Measurements from ENCODE around the gene TMEM242.

TMEM242 gene

DNA sequence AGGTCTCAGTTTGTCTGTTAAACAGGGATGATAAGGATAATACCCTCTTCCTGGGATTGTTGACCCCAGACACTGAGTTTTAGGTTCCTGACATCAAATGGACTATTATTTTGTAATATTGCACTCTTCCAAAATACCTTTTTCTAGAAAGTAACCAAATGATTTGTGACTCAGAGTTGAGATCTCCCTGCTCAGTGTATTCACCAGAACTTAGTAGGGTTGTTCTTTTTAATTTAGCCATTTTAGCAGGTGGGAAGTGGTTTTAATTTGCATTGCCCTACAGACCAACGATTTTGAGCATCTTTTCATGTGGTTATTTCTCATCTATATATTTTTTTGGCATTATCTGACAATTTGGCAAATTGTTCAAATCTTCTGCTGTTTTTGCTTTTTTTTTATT, 75.1 kb downstream of the TMEM242 start:
- DNase-seq (ENCODE audit: low read depth): no peak

DNA sequence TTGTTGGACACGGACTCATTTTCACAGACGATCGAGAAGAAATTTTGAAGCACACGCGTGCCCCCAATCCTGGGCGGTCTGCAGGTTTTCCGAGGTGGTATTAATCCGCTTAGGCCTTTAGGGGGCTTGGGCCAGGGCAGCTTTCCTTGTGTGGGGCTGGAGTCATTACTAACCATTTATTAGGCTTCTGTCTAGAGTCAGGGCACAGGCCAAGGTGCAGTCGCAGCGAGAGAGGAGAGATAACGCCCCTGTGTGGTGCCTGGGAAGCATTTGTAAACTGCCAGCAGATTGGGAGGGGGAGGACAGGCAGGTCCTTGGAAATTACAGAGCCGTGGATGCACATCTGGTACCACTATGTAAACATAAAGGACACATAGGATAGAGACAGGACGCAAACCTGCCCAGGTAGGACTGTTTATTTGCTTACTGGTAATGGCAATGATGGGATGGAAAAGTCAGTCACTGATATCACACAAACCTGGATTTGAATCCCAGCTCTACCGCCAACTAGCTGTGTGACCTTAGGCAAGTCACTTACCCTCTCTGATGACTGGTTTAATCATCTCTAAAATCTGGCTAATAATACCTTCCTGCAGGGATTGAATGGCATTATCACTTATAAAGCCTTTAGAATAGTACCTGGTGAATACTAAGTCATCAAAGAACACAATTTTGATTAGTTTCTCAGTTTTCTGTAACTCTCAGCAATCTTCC, 76.4 kb downstream of the TMEM242 start:
- DNase-seq (ENCODE audit: low read depth): no peak

DNA sequence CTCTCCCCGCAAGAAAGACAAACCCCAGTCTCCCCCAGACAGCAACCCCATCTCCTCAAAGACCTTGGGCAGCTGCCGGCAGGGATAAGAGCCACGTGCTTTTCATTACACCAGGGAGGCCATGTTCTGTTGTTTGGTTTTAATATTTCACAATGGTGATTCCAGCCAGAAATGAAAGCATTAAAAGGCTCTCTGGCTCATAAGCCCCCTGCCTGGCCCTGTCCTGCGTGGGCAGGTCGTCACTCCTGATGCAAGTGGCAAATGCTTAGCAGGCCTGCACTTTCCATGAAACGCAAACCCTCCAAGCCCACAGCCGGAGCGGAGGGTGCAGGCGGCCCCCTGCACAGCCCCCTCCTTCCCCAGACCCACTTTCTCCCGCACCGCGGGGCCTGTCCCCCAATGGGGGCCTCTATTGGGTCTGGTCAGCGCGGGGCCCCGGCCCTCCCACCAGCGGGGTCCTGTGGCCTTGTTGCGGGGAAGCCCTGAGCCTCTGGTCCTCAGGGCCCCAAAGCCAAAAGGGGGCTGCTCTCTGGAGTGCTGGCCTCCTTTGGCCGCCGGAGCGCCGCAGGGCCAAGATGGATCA, 77.2 kb downstream of the TMEM242 start:
- DNase-seq (ENCODE audit: low read depth): no peak

DNA sequence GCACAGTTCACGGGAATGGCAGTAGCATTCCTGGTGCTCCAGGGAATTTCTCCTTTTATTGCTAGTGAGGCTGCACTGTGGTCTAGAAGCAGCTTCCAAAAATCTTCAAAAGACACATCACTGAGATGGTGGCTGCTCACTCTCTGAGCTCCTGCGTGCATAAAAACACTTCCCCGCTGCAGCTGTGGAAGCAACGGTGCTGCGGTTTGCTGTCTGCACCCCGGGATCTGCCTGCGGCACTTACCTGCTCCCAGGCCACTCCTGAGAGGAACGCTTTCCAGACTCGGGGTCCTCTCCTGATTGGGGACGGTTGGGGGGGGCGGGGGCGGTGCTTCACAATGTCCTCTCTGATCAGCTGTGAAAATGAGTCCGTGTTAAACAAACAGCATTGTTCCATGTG, 77.9 kb downstream of the TMEM242 start:
- DNase-seq (ENCODE audit: low read depth): no peak

DNA sequence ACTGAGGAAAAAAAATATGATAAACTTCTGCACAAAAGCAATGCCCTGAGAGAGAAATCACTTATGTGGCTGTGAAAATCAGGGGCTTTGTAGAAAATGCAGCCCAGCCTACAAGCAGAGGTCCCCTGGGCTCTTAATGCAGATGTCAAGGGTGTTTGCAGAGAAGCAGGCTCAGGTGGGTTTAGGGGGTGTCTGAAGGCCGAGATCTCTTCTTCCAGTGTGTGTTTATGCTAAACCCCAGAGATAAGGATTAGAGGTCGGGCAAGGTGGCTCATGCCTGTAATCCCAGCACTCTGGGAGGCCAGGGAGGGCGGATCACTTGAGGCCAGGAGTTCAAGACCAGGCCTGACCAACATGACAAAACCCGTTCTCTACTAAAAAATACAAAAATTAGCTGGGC, 78.5 kb downstream of the TMEM242 start:
- no peak for DNase-seq (ENCODE audit: low read depth)

DNA sequence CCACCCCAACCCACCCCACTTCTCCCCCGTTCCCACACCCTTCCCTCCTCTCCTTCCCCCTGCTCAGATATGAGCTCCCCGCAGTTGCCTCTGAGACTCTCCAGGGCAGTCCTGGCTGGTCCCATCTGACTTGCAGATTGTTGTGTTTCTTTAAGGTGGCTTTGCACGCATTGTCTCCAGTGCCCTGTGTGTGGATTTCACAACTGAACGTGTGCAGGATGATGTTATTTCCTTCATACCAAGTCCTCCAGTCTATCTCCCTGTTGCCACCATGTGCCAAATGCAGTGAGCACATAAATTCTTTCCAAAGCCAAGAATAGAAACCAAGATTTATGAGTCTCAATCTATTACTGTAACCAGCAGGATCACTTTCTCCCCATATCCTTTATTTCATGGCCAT, 79.1 kb downstream of the TMEM242 start:
- DNase-seq (ENCODE audit: low read depth): no peak

DNA sequence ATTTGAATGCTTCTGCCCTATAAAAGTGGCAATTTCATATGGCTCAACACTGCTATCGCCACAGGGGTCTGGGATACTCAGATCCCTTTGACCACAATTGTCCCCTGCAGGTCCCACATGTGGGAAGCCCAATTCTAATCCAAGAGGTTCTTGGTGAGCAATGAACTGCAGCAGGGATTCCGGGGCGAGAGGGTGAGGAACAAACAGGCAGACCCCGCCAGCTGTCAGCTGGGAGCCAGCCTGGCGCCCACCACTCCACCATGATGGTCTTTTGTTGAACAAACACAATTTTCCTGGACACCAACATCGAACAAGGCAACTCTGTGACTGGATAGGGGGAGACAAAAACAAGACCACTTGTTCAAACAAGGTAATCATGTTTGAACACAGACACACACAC, 80.5 kb downstream of the TMEM242 start:
- no peak for DNase-seq (ENCODE audit: low read depth)

DNA sequence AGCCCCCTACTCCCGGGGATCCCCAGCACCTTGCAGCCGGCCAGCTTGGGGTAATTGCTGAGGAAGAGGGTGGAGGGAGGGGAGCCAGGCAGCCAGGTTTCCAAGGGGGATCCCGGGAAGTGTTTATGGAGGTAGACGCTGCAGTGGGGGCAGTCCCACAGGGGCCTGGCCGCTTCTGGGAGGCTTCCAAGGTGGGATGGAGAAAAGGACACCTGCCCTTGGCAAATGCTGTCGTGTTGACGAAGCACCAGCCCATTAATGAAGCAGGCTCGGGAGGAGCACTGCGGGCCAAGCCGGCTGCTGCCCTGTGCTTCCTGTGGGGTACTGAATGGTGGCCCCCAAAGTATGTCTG, 82.4 kb downstream of the TMEM242 start:
- no peak for DNase-seq (ENCODE audit: low read depth)

DNA sequence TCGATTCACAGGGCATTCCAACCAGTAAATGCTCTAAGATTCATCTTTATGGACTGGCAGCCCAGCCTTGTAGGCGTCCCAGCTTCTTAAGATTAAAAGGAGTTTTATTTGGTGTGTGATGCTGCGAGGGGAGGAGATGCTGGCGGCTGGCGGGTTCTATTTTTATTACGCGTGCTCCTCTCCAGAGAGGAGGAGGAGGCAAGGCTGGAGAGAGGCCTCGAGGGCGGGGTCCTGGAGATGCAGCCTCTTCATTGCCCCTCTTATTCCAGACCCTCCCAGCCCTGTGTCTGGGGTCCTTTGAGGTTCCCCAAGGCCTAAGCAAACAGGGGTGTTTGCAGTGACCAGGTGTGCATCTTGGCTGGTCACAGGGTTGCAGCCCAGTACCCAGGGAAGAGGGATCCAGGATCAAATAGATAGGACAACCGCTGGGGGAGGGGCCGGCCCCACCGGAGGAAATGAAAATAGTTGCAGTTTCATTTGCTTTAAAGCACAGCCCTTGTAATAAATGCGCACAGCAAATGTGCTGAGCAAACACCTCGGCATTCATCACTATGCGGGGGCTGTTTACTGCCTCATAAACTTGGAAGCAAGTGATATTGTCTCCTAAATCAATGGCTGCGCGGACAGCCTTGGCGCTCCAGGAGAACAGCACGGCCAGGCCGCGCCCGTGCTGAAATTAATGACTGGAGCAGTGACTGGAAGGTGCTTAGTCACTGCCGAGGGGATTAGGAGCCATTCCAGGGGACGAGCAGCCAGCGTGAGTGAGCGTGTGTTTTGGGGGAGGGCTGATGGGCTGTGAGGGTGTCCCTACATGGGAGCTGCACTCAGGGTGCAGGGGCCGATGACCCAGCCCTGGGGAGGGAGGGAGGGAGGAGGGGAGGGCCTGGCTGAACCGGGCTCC, 83.0 kb downstream of the TMEM242 start:
- DNase-seq (ENCODE audit: low read depth): no peak

DNA sequence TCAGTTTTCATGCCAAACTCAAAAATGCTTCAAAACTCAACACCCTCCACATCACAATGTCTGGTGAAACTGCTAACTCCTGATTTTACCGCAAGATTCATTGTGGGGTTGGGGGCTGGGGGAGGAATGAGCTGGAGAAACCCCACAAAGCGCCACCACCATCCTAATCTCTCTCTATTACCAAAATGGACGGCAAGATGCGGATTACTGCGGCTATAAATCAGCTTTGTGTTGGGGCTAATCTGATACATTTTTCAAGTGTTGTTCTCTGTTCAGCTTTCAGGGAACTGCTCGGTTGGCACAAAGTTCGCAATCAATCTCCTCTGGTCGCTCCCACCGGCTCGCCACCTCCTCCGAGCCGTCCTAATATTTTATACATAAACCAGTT, 83.7 kb downstream of the TMEM242 start:
- DNase-seq (ENCODE audit: low read depth): no peak
